ENCODE data around the gene SPTBN5.

SPTBN5 gene

DNA sequence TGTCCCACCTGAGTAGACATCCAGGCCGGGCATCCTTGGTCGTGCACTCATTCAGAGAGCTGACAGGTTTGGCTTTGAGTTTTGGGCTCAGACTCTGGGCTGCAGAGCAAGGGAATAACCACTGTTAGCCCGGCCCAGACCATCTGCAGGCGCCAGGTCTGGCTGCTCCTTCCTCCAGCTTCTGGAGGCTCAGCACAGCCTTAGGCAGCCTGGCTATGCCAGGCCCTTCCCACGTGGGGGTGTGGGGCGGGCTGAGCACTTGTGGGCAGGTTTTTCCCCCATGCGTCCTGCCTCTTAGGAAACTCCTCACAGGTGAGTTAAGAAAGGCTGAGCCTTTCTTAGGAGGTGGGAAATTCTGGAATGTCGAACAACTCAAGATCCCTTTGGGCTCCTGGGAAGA, 44.0 kb downstream of the SPTBN5 start:
- ATAC-seq, result no peak
- no peak for TF ChIP-seq ZNF70 (CRISPR knock-in tag; IDR thresholded peaks at IDR 0.05)
- no peak for TF ChIP-seq RARB (CRISPR knock-in tag; IDR thresholded peaks at IDR 0.05)
- no peak for TF ChIP-seq TCF4 (CRISPR knock-in tag; IDR thresholded peaks at IDR 0.05; ENCODE audit: borderline replicate concordance)
- TF ChIP-seq, protein P1, sequence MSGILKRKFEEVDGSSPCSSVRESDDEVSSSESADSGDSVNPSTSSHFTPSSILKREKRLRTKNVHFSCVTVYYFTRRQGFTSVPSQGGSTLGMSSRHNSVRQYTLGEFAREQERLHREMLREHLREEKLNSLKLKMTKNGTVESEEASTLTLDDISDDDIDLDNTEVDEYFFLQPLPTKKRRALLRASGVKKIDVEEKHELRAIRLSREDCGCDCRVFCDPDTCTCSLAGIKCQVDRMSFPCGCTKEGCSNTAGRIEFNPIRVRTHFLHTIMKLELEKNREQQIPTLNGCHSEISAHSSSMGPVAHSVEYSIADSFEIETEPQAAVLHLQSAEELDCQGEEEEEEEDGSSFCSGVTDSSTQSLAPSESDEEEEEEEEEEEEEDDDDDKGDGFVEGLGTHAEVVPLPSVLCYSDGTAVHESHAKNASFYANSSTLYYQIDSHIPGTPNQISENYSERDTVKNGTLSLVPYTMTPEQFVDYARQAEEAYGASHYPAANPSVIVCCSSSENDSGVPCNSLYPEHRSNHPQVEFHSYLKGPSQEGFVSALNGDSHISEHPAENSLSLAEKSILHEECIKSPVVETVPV (CRISPR knock-in tag; IDR thresholded peaks at IDR 0.05), result no peak

DNA sequence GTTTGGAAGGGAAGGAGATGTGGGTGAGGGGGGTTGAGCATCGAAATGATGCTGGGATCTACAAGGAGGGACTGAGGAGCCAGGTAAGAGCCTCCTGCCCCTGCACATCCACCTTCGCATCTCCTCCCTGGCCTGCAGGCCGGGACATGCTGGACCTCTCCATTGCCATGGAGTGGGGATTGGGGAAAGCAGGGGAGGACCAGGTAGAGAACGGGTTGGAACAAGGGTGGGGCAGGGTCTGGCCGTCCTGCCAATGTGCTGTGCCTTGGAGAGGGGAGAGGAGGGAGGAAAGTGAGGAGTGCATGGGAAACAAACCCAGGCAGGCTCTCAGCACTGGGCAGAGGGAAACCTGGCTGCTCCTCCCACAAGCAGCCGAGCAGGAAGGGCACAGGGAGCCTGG, 44.6 kb downstream of the SPTBN5 start:
- no peak for ATAC-seq
- no peak for TF ChIP-seq PPARA (CRISPR knock-in tag; IDR thresholded peaks at IDR 0.05; ENCODE audit: borderline replicate concordance)
- no peak for TF ChIP-seq ZC3H10 (CRISPR knock-in tag; IDR thresholded peaks at IDR 0.05)
- no peak for TF ChIP-seq POU6F1 (CRISPR knock-in tag; IDR thresholded peaks at IDR 0.05; ENCODE audit: borderline replicate concordance, low read depth)
- TF ChIP-seq CSDC2 (CRISPR knock-in tag; IDR thresholded peaks at IDR 0.05), result no peak

- ATAC-seq, result no peak
- TF ChIP-seq RARB (CRISPR knock-in tag; IDR thresholded peaks at IDR 0.05) (no peak), ISL1 (CRISPR knock-in tag; IDR thresholded peaks at IDR 0.05) (no peak), ZNF70 (CRISPR knock-in tag; IDR thresholded peaks at IDR 0.05) (no peak), ARNTL (CRISPR knock-in tag; IDR thresholded peaks at IDR 0.05; ENCODE audit: borderline replicate concordance, low read depth) (no peak), ESRRG (CRISPR knock-in tag; IDR thresholded peaks at IDR 0.05) (no peak), PPARA (CRISPR knock-in tag; IDR thresholded peaks at IDR 0.05; ENCODE audit: borderline replicate concordance) (no peak), TCF4 (CRISPR knock-in tag; IDR thresholded peaks at IDR 0.05; ENCODE audit: borderline replicate concordance) (no peak)
- TF ChIP-seq, protein P2, sequence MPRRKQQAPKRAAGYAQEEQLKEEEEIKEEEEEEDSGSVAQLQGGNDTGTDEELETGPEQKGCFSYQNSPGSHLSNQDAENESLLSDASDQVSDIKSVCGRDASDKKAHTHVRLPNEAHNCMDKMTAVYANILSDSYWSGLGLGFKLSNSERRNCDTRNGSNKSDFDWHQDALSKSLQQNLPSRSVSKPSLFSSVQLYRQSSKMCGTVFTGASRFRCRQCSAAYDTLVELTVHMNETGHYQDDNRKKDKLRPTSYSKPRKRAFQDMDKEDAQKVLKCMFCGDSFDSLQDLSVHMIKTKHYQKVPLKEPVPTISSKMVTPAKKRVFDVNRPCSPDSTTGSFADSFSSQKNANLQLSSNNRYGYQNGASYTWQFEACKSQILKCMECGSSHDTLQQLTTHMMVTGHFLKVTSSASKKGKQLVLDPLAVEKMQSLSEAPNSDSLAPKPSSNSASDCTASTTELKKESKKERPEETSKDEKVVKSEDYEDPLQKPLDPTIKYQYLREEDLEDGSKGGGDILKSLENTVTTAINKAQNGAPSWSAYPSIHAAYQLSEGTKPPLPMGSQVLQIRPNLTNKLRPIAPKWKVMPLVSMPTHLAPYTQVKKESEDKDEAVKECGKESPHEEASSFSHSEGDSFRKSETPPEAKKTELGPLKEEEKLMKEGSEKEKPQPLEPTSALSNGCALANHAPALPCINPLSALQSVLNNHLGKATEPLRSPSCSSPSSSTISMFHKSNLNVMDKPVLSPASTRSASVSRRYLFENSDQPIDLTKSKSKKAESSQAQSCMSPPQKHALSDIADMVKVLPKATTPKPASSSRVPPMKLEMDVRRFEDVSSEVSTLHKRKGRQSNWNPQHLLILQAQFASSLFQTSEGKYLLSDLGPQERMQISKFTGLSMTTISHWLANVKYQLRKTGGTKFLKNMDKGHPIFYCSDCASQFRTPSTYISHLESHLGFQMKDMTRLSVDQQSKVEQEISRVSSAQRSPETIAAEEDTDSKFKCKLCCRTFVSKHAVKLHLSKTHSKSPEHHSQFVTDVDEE (CRISPR knock-in tag; IDR thresholded peaks at IDR 0.05), result no peak
These were observed 45.2 kb downstream of the SPTBN5 start for GRCh38 chr15:41848631-41849030.

GRCh38 chr15:41847981-41848380, 45.9 kb downstream of the SPTBN5 start:
- ATAC-seq, result no peak
- no peak for TF ChIP-seq TOX (CRISPR knock-in tag; IDR thresholded peaks at IDR 0.05; ENCODE audit: borderline replicate concordance)
- no peak for TF ChIP-seq ZFP30 (CRISPR knock-in tag; IDR thresholded peaks at IDR 0.05)
- TF ChIP-seq ZC3H10 (CRISPR knock-in tag; IDR thresholded peaks at IDR 0.05), result no peak

DNA sequence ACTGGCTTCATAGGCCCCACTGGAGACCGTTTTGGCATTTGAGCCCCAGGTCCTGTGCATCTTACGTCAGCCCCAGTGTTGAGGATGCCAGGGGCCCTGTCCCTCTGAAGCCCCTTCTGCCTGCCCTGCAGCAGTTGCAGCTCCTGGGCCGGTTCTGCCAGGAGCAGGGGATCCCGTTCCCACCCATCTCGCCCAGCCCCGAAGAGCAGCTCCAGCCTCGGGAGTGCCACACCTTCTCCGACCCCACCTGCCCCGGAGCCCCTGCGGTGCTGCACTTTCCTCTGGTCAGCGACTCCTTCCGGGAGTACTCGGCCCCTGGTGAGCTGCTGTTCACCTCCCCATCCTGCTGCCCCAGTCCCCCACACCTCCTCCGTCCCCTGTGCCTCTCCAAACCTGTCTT, 46.6 kb downstream of the SPTBN5 start:
- TF ChIP-seq ISL1 (CRISPR knock-in tag; IDR thresholded peaks at IDR 0.05) (no peak), ZFP3 (CRISPR knock-in tag; IDR thresholded peaks at IDR 0.05) (no peak), ARNTL (CRISPR knock-in tag; IDR thresholded peaks at IDR 0.05; ENCODE audit: borderline replicate concordance, low read depth) (no peak), TCF4 (CRISPR knock-in tag; IDR thresholded peaks at IDR 0.05; ENCODE audit: borderline replicate concordance) (no peak), PATZ1 (CRISPR knock-in tag; IDR thresholded peaks at IDR 0.05; ENCODE audit: borderline replicate concordance) (no peak), ESRRG (CRISPR knock-in tag; IDR thresholded peaks at IDR 0.05) (no peak), ZNF565 (CRISPR knock-in tag; conservative IDR thresholded peaks at IDR 0.05; ENCODE audit: low read depth) (no peak), ZNF8 (CRISPR knock-in tag; IDR thresholded peaks at IDR 0.05) (no peak), GLIS3 (CRISPR knock-in tag; IDR thresholded peaks at IDR 0.05) (no peak), TOX (CRISPR knock-in tag; IDR thresholded peaks at IDR 0.05; ENCODE audit: borderline replicate concordance) (no peak), POU6F1 (CRISPR knock-in tag; IDR thresholded peaks at IDR 0.05; ENCODE audit: borderline replicate concordance, low read depth) (no peak), ZC3H10 (CRISPR knock-in tag; IDR thresholded peaks at IDR 0.05) (no peak)
- TF ChIP-seq, protein P2 (CRISPR knock-in tag; IDR thresholded peaks at IDR 0.05), result no peak
- TF ChIP-seq, protein P1 (CRISPR knock-in tag; IDR thresholded peaks at IDR 0.05), result no peak
- no peak for ATAC-seq
